ENCODE measurements around the gene NRDC. TPM values are rescaled to one million over a fixed set of nuclear protein-coding genes. Genes with fewer than 3 reads are reported as not detected.

NRDC gene
- total and polyA plus RNA-seq, 4 donors: 47.7 to 115 (median 96.1) TPM

- intact Hi-C loops (cut with DNase I): no loop called here
- WGBS, 2 donors: 90 to 91% methylated on average over 3 of the region's 3 CpGs
- ATAC-seq (ENCODE audit: low FRiP score) (no peak), DNase-seq (no peak)
- H3K9me3 ChIP-seq (ENCODE audit: control insufficient read depth, low read length): no peaks in the 10 kb centered on the region
- peaks cover 0 to 2% of the 10 kb centered on the region in 2 donors for H3K36me3 ChIP-seq (ENCODE audit: control insufficient read depth in 1 of 2, insufficient read depth in 2 of 2, low read length in 1 of 2)
- no peaks in the 10 kb centered on the region for H3K27me3 ChIP-seq (ENCODE audit: control insufficient read depth in 1 of 2, insufficient read depth in 2 of 2, low read length in 1 of 2)
- no peak overlapping the region for H3K4me3 ChIP-seq (ENCODE audit: low read length in 2 of 2)
- H3K4me1 ChIP-seq (ENCODE audit: control insufficient read depth in 1 of 2, insufficient read depth in 2 of 2, low read length in 2 of 2): no peaks in the 10 kb centered on the region
- H3K27ac ChIP-seq (ENCODE audit: low read depth in 1 of 2, low read length in 2 of 2): no peak overlapping the region
Measured at GRCh38 chr1:51818487-51818886, 60.0 kb downstream of the NRDC start.

- ATAC-seq (ENCODE audit: low FRiP score) (no peak), DNase-seq (no peak)
- H3K27ac ChIP-seq (ENCODE audit: low read depth in 1 of 2, low read length in 2 of 2): no peak overlapping the region
- no peak overlapping the region for H3K4me3 ChIP-seq (ENCODE audit: low read length in 2 of 2)
- no peaks in the 10 kb centered on the region for H3K9me3 ChIP-seq (ENCODE audit: control insufficient read depth, low read length)
- intact Hi-C loops (cut with DNase I): no loop called here
- H3K36me3 ChIP-seq (ENCODE audit: control insufficient read depth in 1 of 2, insufficient read depth in 2 of 2, low read length in 1 of 2): peaks cover 0 to 5% of the 10 kb centered on the region in 2 donors
- H3K27me3 ChIP-seq (ENCODE audit: control insufficient read depth in 1 of 2, insufficient read depth in 2 of 2, low read length in 1 of 2): no peaks in the 10 kb centered on the region
- WGBS, 2 donors: 94 to 95% methylated on average over 1 of the region's 1 CpG
- H3K4me1 ChIP-seq (ENCODE audit: control insufficient read depth in 1 of 2, insufficient read depth in 2 of 2, low read length in 2 of 2): no peaks in the 10 kb centered on the region
Measured at GRCh38 chr1:51814513-51814912, 64.0 kb downstream of the NRDC start.

GRCh38 chr1:51799372-51799771, 79.2 kb downstream of the NRDC start:
- H3K4me3 ChIP-seq (ENCODE audit: low read length in 2 of 2): no peak overlapping the region
- no peak for ATAC-seq (ENCODE audit: low FRiP score)
- intact Hi-C loops (cut with DNase I): no loop called here
- no peak overlapping the region for H3K27ac ChIP-seq (ENCODE audit: low read depth in 1 of 2, low read length in 2 of 2)
- H3K4me1 ChIP-seq (ENCODE audit: control insufficient read depth in 1 of 2, insufficient read depth in 2 of 2, low read length in 2 of 2): no peaks in the 10 kb centered on the region
- DNase-seq: no peak
- 91 to 95% methylated on average over 2 of the region's 2 CpGs for WGBS, 2 donors
- no peaks in the 10 kb centered on the region for H3K27me3 ChIP-seq (ENCODE audit: control insufficient read depth in 1 of 2, insufficient read depth in 2 of 2, low read length in 1 of 2)
- no peaks in the 10 kb centered on the region for H3K9me3 ChIP-seq (ENCODE audit: control insufficient read depth, low read length)
- H3K36me3 ChIP-seq (ENCODE audit: control insufficient read depth in 1 of 2, insufficient read depth in 2 of 2, low read length in 1 of 2): peaks cover 0 to 8% of the 10 kb centered on the region in 2 donors

GRCh38 chr1:51794868-51795267, 83.7 kb downstream of the NRDC start:
- ATAC-seq (ENCODE audit: low FRiP score): no peak

GRCh38 chr1:51794260-51794659, 84.3 kb downstream of the NRDC start:
- H3K27me3 ChIP-seq (ENCODE audit: control insufficient read depth in 1 of 2, insufficient read depth in 2 of 2, low read length in 1 of 2): no peaks in the 10 kb centered on the region
- ATAC-seq (ENCODE audit: low FRiP score) (no peak), DNase-seq (no peak)
- H3K27ac ChIP-seq (ENCODE audit: low read depth in 1 of 2, low read length in 2 of 2): no peak overlapping the region
- WGBS, 2 donors: 97 to 98% methylated on average over 2 of the region's 2 CpGs
- intact Hi-C loops (cut with DNase I): no loop called here
- no peaks in the 10 kb centered on the region for H3K4me1 ChIP-seq (ENCODE audit: control insufficient read depth in 1 of 2, insufficient read depth in 2 of 2, low read length in 2 of 2)
- H3K36me3 ChIP-seq (ENCODE audit: control insufficient read depth in 1 of 2, insufficient read depth in 2 of 2, low read length in 1 of 2): peaks cover 10 to 17% of the 10 kb centered on the region in 2 donors
- H3K4me3 ChIP-seq (ENCODE audit: low read length in 2 of 2): no peak overlapping the region
- H3K9me3 ChIP-seq (ENCODE audit: control insufficient read depth, low read length): no peaks in the 10 kb centered on the region

More at GRCh38 chr1:51794868-51795267, 83.7 kb downstream of the NRDC start:
- H3K27me3 ChIP-seq (ENCODE audit: control insufficient read depth in 1 of 2, insufficient read depth in 2 of 2, low read length in 1 of 2): no peaks in the 10 kb centered on the region
- intact Hi-C loops (cut with DNase I): no loop called here
- H3K36me3 ChIP-seq (ENCODE audit: control insufficient read depth in 1 of 2, insufficient read depth in 2 of 2, low read length in 1 of 2): peaks cover 8 to 19% of the 10 kb centered on the region in 2 donors
- H3K4me1 ChIP-seq (ENCODE audit: control insufficient read depth in 1 of 2, insufficient read depth in 2 of 2, low read length in 2 of 2): no peaks in the 10 kb centered on the region
- DNase-seq: no peak
- no peak overlapping the region for H3K4me3 ChIP-seq (ENCODE audit: low read length in 2 of 2)
- no peak overlapping the region for H3K27ac ChIP-seq (ENCODE audit: low read depth in 1 of 2, low read length in 2 of 2)
- H3K9me3 ChIP-seq (ENCODE audit: control insufficient read depth, low read length): no peaks in the 10 kb centered on the region

- DNase-seq (no peak), ATAC-seq (ENCODE audit: low FRiP score) (peak; percentile 36)
- WGBS, 2 donors: 86% methylated on average over 1 of the region's 1 CpG
- no peaks in the 10 kb centered on the region for H3K9me3 ChIP-seq (ENCODE audit: control insufficient read depth, low read length)
- H3K36me3 ChIP-seq (ENCODE audit: control insufficient read depth in 1 of 2, insufficient read depth in 2 of 2, low read length in 1 of 2): peaks cover 13 to 16% of the 10 kb centered on the region in 2 donors
- no peaks in the 10 kb centered on the region for H3K4me1 ChIP-seq (ENCODE audit: control insufficient read depth in 1 of 2, insufficient read depth in 2 of 2, low read length in 2 of 2)
- intact Hi-C loops (cut with DNase I): no loop called here
- no peak overlapping the region for H3K4me3 ChIP-seq (ENCODE audit: low read length in 2 of 2)
- no peaks in the 10 kb centered on the region for H3K27me3 ChIP-seq (ENCODE audit: control insufficient read depth in 1 of 2, insufficient read depth in 2 of 2, low read length in 1 of 2)
- peak overlapping the region in 1 of 2 donors; percentile 36 for H3K27ac ChIP-seq (ENCODE audit: low read depth in 1 of 2, low read length in 2 of 2)
Measured at GRCh38 chr1:51792864-51793263, 85.7 kb downstream of the NRDC start.

- Histone ChIP-seq H3K4me1 (ENCODE audit: control insufficient read depth in 1 of 2, insufficient read depth in 2 of 2, low read length in 2 of 2) (no peaks in the 10 kb centered on the region), H3K4me3 (ENCODE audit: low read length in 2 of 2) (no peak overlapping the region), H3K36me3 (ENCODE audit: control insufficient read depth in 1 of 2, insufficient read depth in 2 of 2, low read length in 1 of 2) (peaks cover 16 to 21% of the 10 kb centered on the region in 2 donors), H3K9me3 (ENCODE audit: control insufficient read depth, low read length) (no peaks in the 10 kb centered on the region), H3K27me3 (ENCODE audit: control insufficient read depth in 1 of 2, insufficient read depth in 2 of 2, low read length in 1 of 2) (no peaks in the 10 kb centered on the region), H3K27ac (ENCODE audit: low read depth in 1 of 2, low read length in 2 of 2) (no peak overlapping the region)
- ATAC-seq (ENCODE audit: low FRiP score) (no peak), DNase-seq (no peak)
- WGBS, 2 donors: 70 to 74% methylated on average over 1 of the region's 1 CpG
- intact Hi-C loops (cut with DNase I): no loop called here
Measured at GRCh38 chr1:51791888-51792287, 86.6 kb downstream of the NRDC start.

- peaks cover 20 to 22% of the 10 kb centered on the region in 2 donors for H3K36me3 ChIP-seq (ENCODE audit: control insufficient read depth in 1 of 2, insufficient read depth in 2 of 2, low read length in 1 of 2)
- no peaks in the 10 kb centered on the region for H3K9me3 ChIP-seq (ENCODE audit: control insufficient read depth, low read length)
- DNase-seq (no peak), ATAC-seq (ENCODE audit: low FRiP score) (no peak)
- H3K4me1 ChIP-seq (ENCODE audit: control insufficient read depth in 1 of 2, insufficient read depth in 2 of 2, low read length in 2 of 2): no peaks in the 10 kb centered on the region
- H3K27me3 ChIP-seq (ENCODE audit: control insufficient read depth in 1 of 2, insufficient read depth in 2 of 2, low read length in 1 of 2): no peaks in the 10 kb centered on the region
- WGBS, 2 donors: 87 to 93% methylated on average over 6 of the region's 6 CpGs
- intact Hi-C loops (cut with DNase I): no loop called here
- no peak overlapping the region for H3K27ac ChIP-seq (ENCODE audit: low read depth in 1 of 2, low read length in 2 of 2)
- no peak overlapping the region for H3K4me3 ChIP-seq (ENCODE audit: low read length in 2 of 2)
Measured at GRCh38 chr1:51790385-51790784, 88.1 kb downstream of the NRDC start.

GRCh38 chr1:51789342-51789741, 89.2 kb downstream of the NRDC start:
- DNase-seq (no peak), ATAC-seq (ENCODE audit: low FRiP score) (no peak)
- no peak overlapping the region for H3K27ac ChIP-seq (ENCODE audit: low read depth in 1 of 2, low read length in 2 of 2)
- peaks cover 20 to 22% of the 10 kb centered on the region in 2 donors for H3K36me3 ChIP-seq (ENCODE audit: control insufficient read depth in 1 of 2, insufficient read depth in 2 of 2, low read length in 1 of 2)
- 76 to 84% methylated on average over 1 of the region's 1 CpG for WGBS, 2 donors
- no peaks in the 10 kb centered on the region for H3K4me1 ChIP-seq (ENCODE audit: control insufficient read depth in 1 of 2, insufficient read depth in 2 of 2, low read length in 2 of 2)
- H3K27me3 ChIP-seq (ENCODE audit: control insufficient read depth in 1 of 2, insufficient read depth in 2 of 2, low read length in 1 of 2): no peaks in the 10 kb centered on the region
- no peak overlapping the region for H3K4me3 ChIP-seq (ENCODE audit: low read length in 2 of 2)
- H3K9me3 ChIP-seq (ENCODE audit: control insufficient read depth, low read length): no peaks in the 10 kb centered on the region
- intact Hi-C loops (cut with DNase I): no loop called here
